Stimulated activated effector memory CD8-positive, alpha-beta T cell treated with anti-CD3 and anti-CD28 coated beads, Interleukin-12 subunit alpha, Interleukin-12 subunit beta, amount 100 ng/mL, for 72 hours (primary cell): Measurements from ENCODE around the gene GADL1.
A peak's percentile ranks its signal among the peaks of the same experiment; 100 is the strongest.

Source experiments
- ATAC-seq: fragments of 150-1000 bp; cut with Tn5 transposase; 2 replicates; pipeline ENCODE4 v1.10.0; 2021
- DNase-seq, 2 donors: peaks; one replicate each; pipeline ENCODE4 v3.0.0; 2021 to 2022; ENCODE audit warnings: low spot score in 2 of 2
- H3K27ac Mint-ChIP-seq: one replicate; pipeline ENCODE4 v1.8.0; 2022; ENCODE audit warnings: mild to moderate bottlenecking, mixed read lengths
- H3K36me3 Mint-ChIP-seq: one replicate; pipeline ENCODE4 v1.8.0; 2022; ENCODE audit warnings: mild to moderate bottlenecking, mixed read lengths
- H3K4me1 Mint-ChIP-seq: one replicate; pipeline ENCODE4 v1.8.0; 2022; ENCODE audit warnings: mixed read lengths
- H3K4me3 Mint-ChIP-seq: one replicate; pipeline ENCODE4 v1.8.0; 2022; ENCODE audit warnings: mild to moderate bottlenecking, mixed read lengths
- H3K9me3 Mint-ChIP-seq: one replicate; pipeline ENCODE4 v1.8.0; 2022; ENCODE audit warnings: mixed read lengths

The GADL1 gene, protein sequence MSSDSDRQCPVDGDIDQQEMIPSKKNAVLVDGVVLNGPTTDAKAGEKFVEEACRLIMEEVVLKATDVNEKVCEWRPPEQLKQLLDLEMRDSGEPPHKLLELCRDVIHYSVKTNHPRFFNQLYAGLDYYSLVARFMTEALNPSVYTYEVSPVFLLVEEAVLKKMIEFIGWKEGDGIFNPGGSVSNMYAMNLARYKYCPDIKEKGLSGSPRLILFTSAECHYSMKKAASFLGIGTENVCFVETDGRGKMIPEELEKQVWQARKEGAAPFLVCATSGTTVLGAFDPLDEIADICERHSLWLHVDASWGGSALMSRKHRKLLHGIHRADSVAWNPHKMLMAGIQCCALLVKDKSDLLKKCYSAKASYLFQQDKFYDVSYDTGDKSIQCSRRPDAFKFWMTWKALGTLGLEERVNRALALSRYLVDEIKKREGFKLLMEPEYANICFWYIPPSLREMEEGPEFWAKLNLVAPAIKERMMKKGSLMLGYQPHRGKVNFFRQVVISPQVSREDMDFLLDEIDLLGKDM

DNA sequence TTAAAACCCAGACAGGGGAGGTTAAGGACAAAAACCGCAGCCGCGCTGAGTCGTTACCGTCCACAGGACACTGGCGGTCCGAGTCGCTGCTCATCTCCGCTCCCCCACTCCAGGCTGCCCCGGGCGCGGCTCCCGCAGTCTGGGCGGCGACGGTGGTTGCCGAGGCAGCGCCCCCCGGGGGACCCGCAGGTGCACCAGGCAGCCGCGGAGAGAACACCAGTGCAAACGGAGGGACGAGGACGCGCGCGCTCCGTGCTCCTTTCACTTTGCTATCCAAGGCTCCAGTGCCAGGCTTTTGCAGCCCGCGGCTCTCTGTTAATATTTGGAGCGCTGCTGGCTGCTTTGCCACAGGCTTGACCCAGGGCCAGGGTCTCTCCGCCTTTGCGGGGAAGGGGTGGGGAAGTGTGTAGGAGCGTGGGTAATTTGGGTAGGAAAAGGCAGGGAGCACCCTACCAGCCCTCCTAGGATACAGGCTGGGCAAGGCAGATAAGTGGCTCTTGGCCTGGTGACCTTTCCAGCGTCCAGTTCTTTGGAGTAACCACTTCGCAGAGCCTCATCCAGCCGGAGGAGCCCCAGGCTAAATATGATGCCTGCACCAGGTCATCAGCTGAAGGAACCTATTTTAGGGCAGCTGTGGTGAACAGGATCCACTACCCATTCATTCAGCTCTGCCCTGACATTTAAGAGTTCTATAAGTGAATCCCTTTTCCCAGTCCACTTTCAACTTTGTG lies at the start of gene GADL1:
Gene GADL1, minus strand, starts transcription at position 141 of the 731 bp plus-strand sequence. Its CDS starts 47 bp downstream, at position 94.
- H3K36me3 Mint-ChIP-seq: no peaks in the 10 kb centered on the region
- no peaks in the 10 kb centered on the region for H3K9me3 Mint-ChIP-seq
- H3K4me1 Mint-ChIP-seq: peaks cover 13% of the 10 kb centered on the region
- H3K27ac Mint-ChIP-seq: no peak within 1 kb of the TSS
- peak; percentile 45 for ATAC-seq
- DNase-seq: no peak
- peak within 1 kb of the TSS; percentile 30 for H3K4me3 Mint-ChIP-seq

DNA sequence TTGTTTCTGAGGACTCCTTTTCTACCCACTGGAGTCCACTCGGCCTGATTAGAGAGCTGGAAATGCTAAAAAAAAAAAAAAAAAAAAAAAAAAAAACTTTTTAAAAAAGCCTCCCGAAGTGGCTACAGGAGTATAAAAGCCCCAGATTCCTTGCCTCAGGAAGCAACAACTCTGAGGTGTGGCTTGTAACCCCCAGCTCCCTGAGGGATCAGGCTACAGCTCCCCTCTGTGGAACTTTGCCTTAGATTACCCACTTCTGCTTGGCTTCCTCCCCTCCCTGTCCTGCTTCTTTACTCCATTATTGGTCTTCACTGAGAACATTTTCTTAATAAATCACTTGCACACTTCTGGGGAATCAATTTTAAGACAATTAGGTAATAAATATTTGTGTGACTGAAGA lies 49.7 kb upstream of the GADL1 start:
- no peak for DNase-seq
- Mint-ChIP-seq H3K4me1 (no peaks in the 10 kb centered on the region), H3K4me3 (no peak overlapping the region), H3K36me3 (no peaks in the 10 kb centered on the region), H3K9me3 (no peaks in the 10 kb centered on the region), H3K27ac (no peak overlapping the region)
- no peak for ATAC-seq

DNA sequence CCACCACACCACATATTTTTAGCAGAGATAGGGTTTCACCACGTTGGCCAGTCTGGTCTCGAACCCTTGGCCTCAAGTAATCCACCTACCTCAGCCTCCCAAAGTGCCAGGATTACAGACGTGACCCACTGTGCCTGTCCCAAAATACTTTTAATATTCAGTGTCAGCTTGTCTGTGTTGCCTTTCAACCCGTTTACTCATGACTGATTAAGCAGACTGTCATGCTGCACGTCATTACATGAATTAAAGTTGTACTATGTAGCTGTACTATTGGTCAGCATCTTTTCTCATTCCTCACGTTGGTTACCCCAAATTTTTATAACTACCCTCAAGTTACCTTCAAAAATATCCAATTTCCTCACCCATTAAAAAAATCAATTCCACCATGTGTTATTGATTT lies 48.7 kb upstream of the GADL1 start:
- DNase-seq (no peak), ATAC-seq (no peak)
- H3K36me3 Mint-ChIP-seq: no peaks in the 10 kb centered on the region
- H3K4me3 Mint-ChIP-seq: no peak overlapping the region
- no peaks in the 10 kb centered on the region for H3K9me3 Mint-ChIP-seq
- no peaks in the 10 kb centered on the region for H3K4me1 Mint-ChIP-seq
- no peak overlapping the region for H3K27ac Mint-ChIP-seq

DNA sequence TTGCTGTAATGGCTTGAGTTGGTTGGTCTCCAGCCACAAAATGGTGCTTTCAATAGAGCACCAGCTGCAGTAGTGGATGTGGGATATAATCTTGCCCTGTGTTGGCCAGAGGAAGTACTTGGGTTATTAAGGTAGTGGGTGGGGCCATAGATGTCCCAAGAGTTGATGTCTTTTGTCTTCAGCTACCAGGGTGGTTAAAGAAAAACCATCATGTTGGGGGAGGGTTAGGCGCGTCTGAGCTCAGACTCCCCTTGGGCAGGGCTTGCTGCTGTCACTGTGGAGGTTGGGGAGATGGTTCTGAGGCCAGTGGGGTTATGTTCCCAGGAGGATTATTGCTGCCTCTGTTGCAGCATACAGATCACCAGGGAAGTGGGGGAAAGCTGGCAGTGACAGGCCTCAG lies 46.9 kb upstream of the GADL1 start:
- H3K9me3 Mint-ChIP-seq: no peaks in the 10 kb centered on the region
- no peak overlapping the region for H3K27ac Mint-ChIP-seq
- H3K36me3 Mint-ChIP-seq: no peaks in the 10 kb centered on the region
- DNase-seq: no peak
- H3K4me1 Mint-ChIP-seq: no peaks in the 10 kb centered on the region
- no peak for ATAC-seq
- H3K4me3 Mint-ChIP-seq: no peak overlapping the region

DNA sequence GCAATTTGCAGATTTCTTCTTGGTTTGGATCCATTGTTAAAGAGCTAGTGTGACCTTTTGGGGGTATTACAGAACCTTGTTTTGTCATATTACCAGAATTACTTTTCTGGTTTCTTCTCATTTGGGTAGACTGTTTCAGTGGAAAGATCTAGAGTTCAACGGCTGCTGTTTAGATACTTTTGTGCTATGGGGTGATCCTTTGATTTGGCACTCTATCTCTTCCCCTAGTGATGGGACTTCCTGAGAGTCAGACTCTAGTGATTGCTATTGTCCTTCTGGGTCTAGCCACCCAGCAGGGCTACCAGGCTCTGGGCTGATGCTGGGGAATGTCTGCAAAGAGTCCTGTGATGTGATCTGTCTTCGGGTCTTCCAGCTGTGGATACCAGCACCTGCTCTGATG lies 46.3 kb upstream of the GADL1 start:
- H3K4me3 Mint-ChIP-seq: no peak overlapping the region
- no peak overlapping the region for H3K27ac Mint-ChIP-seq
- H3K4me1 Mint-ChIP-seq: no peaks in the 10 kb centered on the region
- no peaks in the 10 kb centered on the region for H3K36me3 Mint-ChIP-seq
- ATAC-seq: no peak
- DNase-seq: no peak
- H3K9me3 Mint-ChIP-seq: no peaks in the 10 kb centered on the region

DNA sequence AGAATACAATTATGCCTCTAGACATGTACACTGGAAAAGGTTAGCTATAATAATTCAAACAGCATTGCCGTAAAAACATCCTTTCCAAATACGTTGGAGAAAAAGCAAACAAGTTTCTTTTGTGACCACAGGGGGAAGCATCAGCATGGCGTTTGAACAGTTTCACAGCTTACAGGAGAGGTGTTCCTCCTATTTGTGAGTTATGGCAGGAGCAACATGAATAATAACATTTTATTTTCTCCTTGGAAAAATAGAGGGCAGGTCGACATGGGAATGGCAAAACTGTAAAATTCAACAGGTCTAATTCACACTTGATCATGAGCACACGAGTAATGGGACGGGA lies 39.7 kb upstream of the GADL1 start:
- Mint-ChIP-seq H3K36me3 (peaks cover 4% of the 10 kb centered on the region), H3K27ac (no peak overlapping the region), H3K9me3 (no peaks in the 10 kb centered on the region), H3K4me3 (no peak overlapping the region), H3K4me1 (no peaks in the 10 kb centered on the region)
- DNase-seq (no peak), ATAC-seq (no peak)

DNA sequence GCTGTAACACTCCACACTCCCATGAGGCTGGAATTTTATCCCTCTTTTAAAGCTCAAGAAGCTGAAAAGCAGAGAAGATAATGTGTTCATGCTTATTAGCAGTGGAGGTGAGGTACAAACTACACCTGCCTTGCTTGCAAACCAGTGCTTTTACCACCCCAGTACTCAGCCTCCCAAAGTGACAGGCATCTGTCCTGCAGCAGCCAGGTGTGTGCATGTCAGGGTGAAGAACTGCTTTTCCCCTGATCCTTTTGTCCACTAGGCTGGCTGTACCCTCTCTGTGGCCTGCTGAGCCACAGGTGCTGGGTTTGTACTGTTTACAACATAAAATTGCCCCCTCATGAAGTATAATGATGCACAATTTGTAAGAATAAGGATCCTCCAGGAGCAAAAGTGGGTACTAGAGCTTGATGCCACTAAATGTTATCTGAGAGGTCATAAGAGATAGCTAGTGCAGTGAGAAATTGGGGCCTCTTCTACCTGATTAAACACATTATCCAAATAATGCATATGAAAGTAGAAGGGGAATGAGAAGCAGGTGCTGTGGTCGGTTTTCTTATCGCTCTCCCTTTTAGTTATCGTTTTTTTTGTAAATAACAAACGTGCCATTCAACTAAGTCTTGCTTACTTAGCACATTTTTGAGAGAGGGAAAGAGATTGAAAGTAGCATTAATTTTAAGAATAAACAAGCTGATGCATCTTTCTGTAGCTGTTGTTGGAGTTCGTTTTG lies 39.2 kb upstream of the GADL1 start:
- H3K27ac Mint-ChIP-seq: no peak overlapping the region
- no peaks in the 10 kb centered on the region for H3K9me3 Mint-ChIP-seq
- peak; percentile 28 for ATAC-seq
- no peak overlapping the region for H3K4me3 Mint-ChIP-seq
- DNase-seq: no peak
- H3K36me3 Mint-ChIP-seq: peaks cover 4% of the 10 kb centered on the region
- no peaks in the 10 kb centered on the region for H3K4me1 Mint-ChIP-seq

DNA sequence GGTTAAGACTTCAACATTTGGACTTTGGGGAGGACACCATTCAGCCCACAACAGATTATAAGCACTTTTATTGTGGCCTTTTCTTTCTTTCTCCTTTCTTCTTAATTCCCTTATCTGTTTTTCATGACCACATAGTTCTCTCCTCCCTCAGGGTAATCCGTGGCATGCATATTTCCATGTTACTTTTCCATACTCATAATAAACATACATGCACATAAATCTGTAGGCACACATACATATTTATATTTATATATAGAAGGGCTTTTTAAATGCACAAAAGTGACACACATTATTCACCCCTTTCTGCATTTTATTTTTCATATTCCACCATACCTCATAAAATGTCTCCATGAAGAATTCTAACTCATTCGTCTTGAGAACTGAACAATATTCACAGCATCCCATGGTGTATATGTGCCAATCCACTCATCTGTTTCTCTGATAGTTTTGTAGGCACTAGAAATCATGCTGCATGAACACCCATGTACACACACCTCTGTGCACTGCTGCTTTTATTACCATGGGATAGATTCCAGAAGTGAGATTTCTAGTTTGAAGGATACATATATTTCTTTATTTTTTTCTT lies 38.1 kb upstream of the GADL1 start:
- H3K4me1 Mint-ChIP-seq: no peaks in the 10 kb centered on the region
- H3K27ac Mint-ChIP-seq: no peak overlapping the region
- no peak for ATAC-seq
- no peaks in the 10 kb centered on the region for H3K9me3 Mint-ChIP-seq
- peaks cover 4% of the 10 kb centered on the region for H3K36me3 Mint-ChIP-seq
- H3K4me3 Mint-ChIP-seq: no peak overlapping the region
- no peak for DNase-seq

DNA sequence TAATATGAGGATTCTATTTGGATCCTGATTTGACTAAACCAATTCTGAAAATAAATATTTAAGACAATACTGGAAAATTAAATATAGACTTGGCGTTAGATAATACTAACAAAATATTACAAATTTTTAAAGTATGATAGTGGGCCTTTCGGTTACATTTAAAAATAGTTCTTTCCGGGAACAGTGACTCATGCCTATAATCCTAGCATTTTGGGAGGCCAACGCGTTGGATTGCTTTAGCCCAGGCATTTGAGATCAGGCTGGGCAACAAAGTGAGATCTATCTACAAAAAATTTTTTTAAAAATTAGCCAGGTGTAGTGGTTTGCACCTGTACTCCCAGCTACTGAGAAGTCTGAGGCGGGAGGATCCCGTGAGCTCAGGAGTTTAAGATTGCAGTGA lies 30.3 kb upstream of the GADL1 start:
- Mint-ChIP-seq H3K9me3 (no peaks in the 10 kb centered on the region), H3K4me1 (no peaks in the 10 kb centered on the region), H3K4me3 (no peak overlapping the region), H3K36me3 (peaks cover 4% of the 10 kb centered on the region), H3K27ac (no peak overlapping the region)
- DNase-seq (no peak), ATAC-seq (no peak)

DNA sequence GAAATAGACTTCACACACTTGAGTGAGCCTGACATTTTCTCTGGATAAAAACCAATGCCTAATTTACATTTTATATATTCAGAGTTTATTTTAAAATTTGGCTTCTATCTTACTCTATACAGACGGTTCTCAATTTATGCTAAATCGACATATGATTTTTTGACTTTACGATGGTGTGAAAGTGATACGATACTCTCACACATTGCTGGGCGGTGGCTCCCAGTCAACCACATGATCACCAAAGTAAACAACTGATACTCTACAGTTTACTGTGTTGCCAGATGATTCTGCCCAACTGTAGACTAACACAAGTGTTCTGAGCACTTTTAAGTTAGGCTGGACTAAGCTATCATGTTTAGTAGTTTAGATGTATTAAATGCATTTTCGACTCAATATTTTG lies 25.1 kb upstream of the GADL1 start:
- H3K4me1 Mint-ChIP-seq: no peaks in the 10 kb centered on the region
- ATAC-seq (no peak), DNase-seq (no peak)
- H3K9me3 Mint-ChIP-seq: no peaks in the 10 kb centered on the region
- H3K36me3 Mint-ChIP-seq: no peaks in the 10 kb centered on the region
- no peak overlapping the region for H3K4me3 Mint-ChIP-seq
- no peak overlapping the region for H3K27ac Mint-ChIP-seq

DNA sequence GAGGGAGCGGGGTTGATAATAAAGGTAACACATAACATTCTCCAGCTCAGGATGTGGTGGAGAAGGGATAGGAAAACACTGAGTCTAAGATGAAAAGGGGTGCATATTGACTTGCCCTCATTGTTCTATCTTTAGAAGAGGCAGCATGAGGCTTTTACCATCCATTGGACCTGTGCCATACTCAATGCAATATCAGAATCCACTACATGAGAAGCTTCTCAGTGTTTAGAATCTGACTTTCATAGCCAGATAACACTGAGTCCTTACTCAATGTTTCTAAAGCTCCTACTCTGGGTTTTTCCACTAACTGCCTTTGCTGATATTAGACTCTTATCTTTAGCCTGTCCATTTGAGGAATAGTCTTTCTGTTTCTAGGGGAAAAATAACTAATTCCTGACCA lies 24.3 kb upstream of the GADL1 start:
- ATAC-seq (no peak), DNase-seq (no peak)
- Mint-ChIP-seq H3K4me1 (no peaks in the 10 kb centered on the region), H3K27ac (no peak overlapping the region), H3K9me3 (no peaks in the 10 kb centered on the region), H3K4me3 (no peak overlapping the region), H3K36me3 (no peaks in the 10 kb centered on the region)

DNA sequence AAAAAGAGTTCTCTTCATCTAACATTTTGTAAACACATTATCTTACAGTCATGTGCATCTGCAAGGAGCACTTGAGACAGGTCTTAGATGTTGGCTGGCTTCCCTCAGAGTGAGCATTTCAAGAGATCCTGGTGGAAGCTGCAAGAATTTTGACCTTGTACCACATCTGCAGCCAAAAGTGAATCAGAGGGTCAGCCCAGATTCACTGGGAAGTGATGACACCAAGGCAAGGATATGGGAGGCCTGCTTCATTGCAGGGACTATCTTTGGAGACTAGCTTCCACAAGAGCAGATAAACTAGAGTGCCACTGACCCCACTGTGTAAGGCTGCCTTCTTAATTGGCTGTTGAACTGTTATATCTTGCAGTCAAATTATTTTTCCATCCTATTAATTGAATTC lies 21.3 kb upstream of the GADL1 start:
- Mint-ChIP-seq H3K36me3 (no peaks in the 10 kb centered on the region), H3K9me3 (no peaks in the 10 kb centered on the region)
- no peak for DNase-seq

DNA sequence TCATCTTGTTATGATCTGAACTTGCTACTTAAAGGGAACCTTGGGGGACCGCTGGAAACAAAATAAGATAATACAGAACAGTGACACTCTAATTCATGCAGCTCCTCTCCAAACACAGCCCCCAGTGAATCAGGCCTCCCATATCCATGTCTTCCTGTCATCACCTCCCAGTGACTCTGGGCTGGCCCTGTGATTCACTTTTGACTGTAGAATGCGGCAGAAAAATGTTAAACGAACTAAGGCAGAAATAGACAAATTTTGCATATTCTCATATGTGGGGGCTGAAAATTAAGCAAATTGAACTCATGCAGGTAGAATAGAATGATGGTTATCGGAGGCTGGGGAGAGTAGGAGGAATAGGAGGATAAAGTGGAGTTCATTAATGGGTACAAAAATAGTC lies 20.2 kb upstream of the GADL1 start:
- Mint-ChIP-seq H3K27ac (no peak overlapping the region), H3K4me3 (no peak overlapping the region), H3K36me3 (no peaks in the 10 kb centered on the region), H3K9me3 (no peaks in the 10 kb centered on the region), H3K4me1 (no peaks in the 10 kb centered on the region)
- DNase-seq (no peak), ATAC-seq (no peak)

More for the DNA sequence above, 21.3 kb upstream of the GADL1 start:
- Mint-ChIP-seq H3K4me1 (no peaks in the 10 kb centered on the region), H3K4me3 (no peak overlapping the region), H3K27ac (no peak overlapping the region)
- ATAC-seq: no peak

DNA sequence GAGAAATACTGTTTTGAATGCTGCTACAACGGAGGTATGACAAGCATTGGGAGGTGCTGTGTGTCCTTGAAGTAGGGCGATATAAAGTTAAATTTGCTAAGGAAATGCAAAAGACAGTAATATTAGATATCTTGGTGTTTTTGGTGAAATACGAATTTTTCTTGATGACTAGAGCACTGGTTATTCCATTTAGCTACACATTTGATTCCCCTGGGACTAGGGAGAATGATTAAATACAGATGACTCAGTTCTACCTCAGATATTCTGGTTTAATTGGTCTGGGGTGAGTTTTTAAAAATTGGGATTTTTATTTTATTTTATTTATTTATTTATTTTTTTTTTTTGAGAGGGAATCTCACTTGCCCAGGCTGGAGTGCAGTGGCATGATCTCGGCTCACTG lies 18.7 kb upstream of the GADL1 start:
- ATAC-seq: no peak
- no peak overlapping the region for H3K27ac Mint-ChIP-seq
- no peak for DNase-seq
- H3K4me1 Mint-ChIP-seq: no peaks in the 10 kb centered on the region
- no peaks in the 10 kb centered on the region for H3K36me3 Mint-ChIP-seq
- H3K9me3 Mint-ChIP-seq: no peaks in the 10 kb centered on the region
- H3K4me3 Mint-ChIP-seq: no peak overlapping the region

DNA sequence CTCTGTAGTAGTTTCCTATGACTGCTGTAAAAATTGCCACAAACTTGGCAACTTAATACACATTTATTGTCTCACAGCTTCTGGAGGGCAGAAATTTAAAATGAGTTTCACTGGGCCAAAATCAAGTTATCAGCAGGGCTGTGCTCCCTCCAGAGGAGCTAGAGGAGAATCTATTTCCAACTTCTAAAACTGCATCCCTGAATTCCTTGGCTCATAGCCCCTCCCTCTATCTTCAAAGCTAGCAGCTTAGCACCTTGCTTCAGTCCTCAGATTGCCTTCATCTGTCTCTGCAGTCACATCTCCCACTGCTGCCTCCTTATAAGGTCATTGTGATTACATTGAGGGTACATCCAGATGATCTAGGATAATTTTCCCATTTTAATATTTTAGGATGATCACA lies 17.8 kb upstream of the GADL1 start:
- Mint-ChIP-seq H3K36me3 (no peaks in the 10 kb centered on the region), H3K27ac (no peak overlapping the region), H3K4me3 (no peak overlapping the region), H3K9me3 (no peaks in the 10 kb centered on the region), H3K4me1 (no peaks in the 10 kb centered on the region)
- ATAC-seq (no peak), DNase-seq (no peak)
